WTC11 (cell line): ENCODE results near the gene EAF1.

Experiments used
- ATF3 ChIP-seq: sonication (generic); formaldehyde crosslinking; conservative IDR thresholded peaks from 2 replicates; pipeline ENCODE4 v1.8.1; 2022; ENCODE audit warnings: mild to moderate bottlenecking, missing genetic modification reagents
- CTCF ChIP-seq: fragments of 200-600 bp; IDR thresholded peaks from 2 replicates; pipeline ENCODE4 v1.8.0; 2022; ENCODE audit warnings: antibody characterized with exemption
- ZBTB21 ChIP-seq: sonication (generic); formaldehyde crosslinking; IDR thresholded peaks from 2 replicates; pipeline ENCODE4 v1.8.1; 2023; ENCODE audit warnings: mild to moderate bottlenecking, missing genetic modification reagents, borderline replicate concordance

- TF ChIP-seq ATF3 (CRISPR knock-in tag) (no peak), CTCF (no peak), ZBTB21 (CRISPR knock-in tag) (no peak)
Observed at GRCh38 chr3:15460891-15461531, 33.6 kb downstream of the EAF1 start.
